HepG2 (cell line): ENCODE data around the gene UST. TPM values are rescaled to one million over a fixed set of nuclear protein-coding genes. Genes with fewer than 3 reads are reported as not detected.

Source experiments
- ONECUT2 ChIP-seq: sonication (generic); formaldehyde crosslinking; IDR thresholded peaks from 2 replicates; pipeline ENCODE4 v1.4.0; 2020; ENCODE audit warnings: missing genetic modification reagents
- TGIF2 ChIP-seq: IDR thresholded peaks from 2 replicates; pipeline ENCODE4 v1.6.1; 2016; ENCODE audit warnings: control low read depth, missing compliant biosample characterization
- ZNF30 ChIP-seq: sonication (generic); formaldehyde crosslinking; IDR thresholded peaks from 2 replicates; pipeline ENCODE4 v1.5.0; 2020; ENCODE audit warnings: mild to moderate bottlenecking, missing genetic modification reagents
- ZNF558 ChIP-seq: sonication (generic); formaldehyde crosslinking; IDR thresholded peaks from 2 replicates; pipeline ENCODE4 v1.9.0; 2022; ENCODE audit warnings: mild to moderate bottlenecking, missing genetic modification reagents, borderline replicate concordance
- polyA plus RNA-seq, 8 experiments: library from polyadenylated mRNA; depleted of rRNA in 3 of 8; stranded (reverse) in 7 of 8; unstranded in 1 of 8; fragments of >200 nt; fragmentation: Illumina TruSeq in 4 of 8; extraction: Trizol in 4 of 8; gene quantifications; 2 replicates each; pipeline versions ENCODE4 v1.2.1 to v1.2.3, GENCODE V29; 2011 to 2016; ENCODE audit warnings: low read depth in 4 of 8, missing spikeins in 1 of 8, mixed read lengths in 1 of 8; ENCODE audit not compliant: insufficient read depth in 1 of 8
- total RNA-seq, 5 experiments: library from RNA; depleted of rRNA; stranded (reverse); fragments of >200 nt; fragmentation: Illumina TruSeq; extraction: Trizol; gene quantifications; 2 replicates each; pipeline ENCODE4 v1.2.3, GENCODE V29; 2016; ENCODE audit warnings: low read depth in 1 of 5
- TF ChIP-seq, protein P1 (sequence below): sonication (generic); formaldehyde crosslinking; IDR thresholded peaks from 2 replicates; pipeline ENCODE4 v1.4.0; 2020; ENCODE audit warnings: mild to moderate bottlenecking, missing genetic modification reagents, borderline replicate concordance
- TF ChIP-seq, protein P2 (sequence below): sonication (generic); formaldehyde crosslinking; IDR thresholded peaks from 2 replicates; pipeline ENCODE4; 2020; ENCODE audit warnings: missing genetic modification reagents, mild to moderate bottlenecking, borderline replicate concordance
- TF ChIP-seq, protein P3 (sequence below): IDR thresholded peaks from 2 replicates; pipeline ENCODE4 v1.6.1; 2016; ENCODE audit warnings: low read depth, missing genetic modification reagents, missing compliant biosample characterization
- TF ChIP-seq, protein P4 (sequence below): sonication (generic); formaldehyde crosslinking; IDR thresholded peaks from 2 replicates; pipeline ENCODE4 v1.5.0; 2020; ENCODE audit warnings: missing genetic modification reagents, mild to moderate bottlenecking, borderline replicate concordance
- TF ChIP-seq, protein P5 (sequence below): sonication (generic); formaldehyde crosslinking; IDR thresholded peaks from 2 replicates; pipeline ENCODE4 v1.9.0; 2021; ENCODE audit warnings: missing genetic modification reagents, borderline replicate concordance

The UST gene
- total and polyA plus RNA-seq, 2 of the 13 experiments (the other 11 are each of a cell fraction or from before 2014, with no cell fraction given) = 0.27 TPM; not detected in 1

DNA sequence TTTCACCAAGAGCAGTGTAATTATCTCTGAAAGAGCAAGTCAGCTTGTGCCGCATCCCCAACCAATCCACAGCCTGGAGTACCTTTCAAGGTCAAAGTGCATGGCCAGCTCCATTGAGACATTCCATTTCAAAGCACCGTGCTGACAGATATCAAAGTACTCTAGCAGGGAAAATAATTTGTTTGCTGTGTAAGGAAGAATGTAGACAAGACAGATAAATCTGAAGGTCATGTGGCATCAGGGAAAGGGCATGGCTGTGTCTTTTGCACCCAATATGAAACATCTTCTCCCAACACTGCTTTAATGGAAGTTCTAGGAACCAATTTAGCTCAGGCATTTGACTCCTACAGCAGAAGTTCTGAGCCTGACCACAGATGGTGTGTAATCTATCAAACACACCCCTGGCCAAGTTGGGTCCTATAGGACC, 328.0 kb downstream of the UST start (continued):
- TF ChIP-seq, protein P1, sequence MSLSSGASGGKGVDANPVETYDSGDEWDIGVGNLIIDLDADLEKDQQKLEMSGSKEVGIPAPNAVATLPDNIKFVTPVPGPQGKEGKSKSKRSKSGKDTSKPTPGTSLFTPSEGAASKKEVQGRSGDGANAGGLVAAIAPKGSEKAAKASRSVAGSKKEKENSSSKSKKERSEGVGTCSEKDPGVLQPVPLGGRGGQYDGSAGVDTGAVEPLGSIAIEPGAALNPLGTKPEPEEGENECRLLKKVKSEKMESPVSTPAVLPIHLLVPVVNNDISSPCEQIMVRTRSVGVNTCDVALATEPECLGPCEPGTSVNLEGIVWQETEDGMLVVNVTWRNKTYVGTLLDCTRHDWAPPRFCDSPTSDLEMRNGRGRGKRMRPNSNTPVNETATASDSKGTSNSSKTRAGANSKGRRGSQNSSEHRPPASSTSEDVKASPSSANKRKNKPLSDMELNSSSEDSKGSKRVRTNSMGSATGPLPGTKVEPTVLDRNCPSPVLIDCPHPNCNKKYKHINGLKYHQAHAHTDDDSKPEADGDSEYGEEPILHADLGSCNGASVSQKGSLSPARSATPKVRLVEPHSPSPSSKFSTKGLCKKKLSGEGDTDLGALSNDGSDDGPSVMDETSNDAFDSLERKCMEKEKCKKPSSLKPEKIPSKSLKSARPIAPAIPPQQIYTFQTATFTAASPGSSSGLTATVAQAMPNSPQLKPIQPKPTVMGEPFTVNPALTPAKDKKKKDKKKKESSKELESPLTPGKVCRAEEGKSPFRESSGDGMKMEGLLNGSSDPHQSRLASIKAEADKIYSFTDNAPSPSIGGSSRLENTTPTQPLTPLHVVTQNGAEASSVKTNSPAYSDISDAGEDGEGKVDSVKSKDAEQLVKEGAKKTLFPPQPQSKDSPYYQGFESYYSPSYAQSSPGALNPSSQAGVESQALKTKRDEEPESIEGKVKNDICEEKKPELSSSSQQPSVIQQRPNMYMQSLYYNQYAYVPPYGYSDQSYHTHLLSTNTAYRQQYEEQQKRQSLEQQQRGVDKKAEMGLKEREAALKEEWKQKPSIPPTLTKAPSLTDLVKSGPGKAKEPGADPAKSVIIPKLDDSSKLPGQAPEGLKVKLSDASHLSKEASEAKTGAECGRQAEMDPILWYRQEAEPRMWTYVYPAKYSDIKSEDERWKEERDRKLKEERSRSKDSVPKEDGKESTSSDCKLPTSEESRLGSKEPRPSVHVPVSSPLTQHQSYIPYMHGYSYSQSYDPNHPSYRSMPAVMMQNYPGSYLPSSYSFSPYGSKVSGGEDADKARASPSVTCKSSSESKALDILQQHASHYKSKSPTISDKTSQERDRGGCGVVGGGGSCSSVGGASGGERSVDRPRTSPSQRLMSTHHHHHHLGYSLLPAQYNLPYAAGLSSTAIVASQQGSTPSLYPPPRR (CRISPR knock-in tag) = 0 out of 2 replicates have a peak, but pooled peaks have one; percentile 70
- TF ChIP-seq, protein P2, sequence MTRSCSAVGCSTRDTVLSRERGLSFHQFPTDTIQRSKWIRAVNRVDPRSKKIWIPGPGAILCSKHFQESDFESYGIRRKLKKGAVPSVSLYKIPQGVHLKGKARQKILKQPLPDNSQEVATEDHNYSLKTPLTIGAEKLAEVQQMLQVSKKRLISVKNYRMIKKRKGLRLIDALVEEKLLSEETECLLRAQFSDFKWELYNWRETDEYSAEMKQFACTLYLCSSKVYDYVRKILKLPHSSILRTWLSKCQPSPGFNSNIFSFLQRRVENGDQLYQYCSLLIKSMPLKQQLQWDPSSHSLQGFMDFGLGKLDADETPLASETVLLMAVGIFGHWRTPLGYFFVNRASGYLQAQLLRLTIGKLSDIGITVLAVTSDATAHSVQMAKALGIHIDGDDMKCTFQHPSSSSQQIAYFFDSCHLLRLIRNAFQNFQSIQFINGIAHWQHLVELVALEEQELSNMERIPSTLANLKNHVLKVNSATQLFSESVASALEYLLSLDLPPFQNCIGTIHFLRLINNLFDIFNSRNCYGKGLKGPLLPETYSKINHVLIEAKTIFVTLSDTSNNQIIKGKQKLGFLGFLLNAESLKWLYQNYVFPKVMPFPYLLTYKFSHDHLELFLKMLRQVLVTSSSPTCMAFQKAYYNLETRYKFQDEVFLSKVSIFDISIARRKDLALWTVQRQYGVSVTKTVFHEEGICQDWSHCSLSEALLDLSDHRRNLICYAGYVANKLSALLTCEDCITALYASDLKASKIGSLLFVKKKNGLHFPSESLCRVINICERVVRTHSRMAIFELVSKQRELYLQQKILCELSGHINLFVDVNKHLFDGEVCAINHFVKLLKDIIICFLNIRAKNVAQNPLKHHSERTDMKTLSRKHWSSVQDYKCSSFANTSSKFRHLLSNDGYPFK = no peak
- TF ChIP-seq, protein P3, sequence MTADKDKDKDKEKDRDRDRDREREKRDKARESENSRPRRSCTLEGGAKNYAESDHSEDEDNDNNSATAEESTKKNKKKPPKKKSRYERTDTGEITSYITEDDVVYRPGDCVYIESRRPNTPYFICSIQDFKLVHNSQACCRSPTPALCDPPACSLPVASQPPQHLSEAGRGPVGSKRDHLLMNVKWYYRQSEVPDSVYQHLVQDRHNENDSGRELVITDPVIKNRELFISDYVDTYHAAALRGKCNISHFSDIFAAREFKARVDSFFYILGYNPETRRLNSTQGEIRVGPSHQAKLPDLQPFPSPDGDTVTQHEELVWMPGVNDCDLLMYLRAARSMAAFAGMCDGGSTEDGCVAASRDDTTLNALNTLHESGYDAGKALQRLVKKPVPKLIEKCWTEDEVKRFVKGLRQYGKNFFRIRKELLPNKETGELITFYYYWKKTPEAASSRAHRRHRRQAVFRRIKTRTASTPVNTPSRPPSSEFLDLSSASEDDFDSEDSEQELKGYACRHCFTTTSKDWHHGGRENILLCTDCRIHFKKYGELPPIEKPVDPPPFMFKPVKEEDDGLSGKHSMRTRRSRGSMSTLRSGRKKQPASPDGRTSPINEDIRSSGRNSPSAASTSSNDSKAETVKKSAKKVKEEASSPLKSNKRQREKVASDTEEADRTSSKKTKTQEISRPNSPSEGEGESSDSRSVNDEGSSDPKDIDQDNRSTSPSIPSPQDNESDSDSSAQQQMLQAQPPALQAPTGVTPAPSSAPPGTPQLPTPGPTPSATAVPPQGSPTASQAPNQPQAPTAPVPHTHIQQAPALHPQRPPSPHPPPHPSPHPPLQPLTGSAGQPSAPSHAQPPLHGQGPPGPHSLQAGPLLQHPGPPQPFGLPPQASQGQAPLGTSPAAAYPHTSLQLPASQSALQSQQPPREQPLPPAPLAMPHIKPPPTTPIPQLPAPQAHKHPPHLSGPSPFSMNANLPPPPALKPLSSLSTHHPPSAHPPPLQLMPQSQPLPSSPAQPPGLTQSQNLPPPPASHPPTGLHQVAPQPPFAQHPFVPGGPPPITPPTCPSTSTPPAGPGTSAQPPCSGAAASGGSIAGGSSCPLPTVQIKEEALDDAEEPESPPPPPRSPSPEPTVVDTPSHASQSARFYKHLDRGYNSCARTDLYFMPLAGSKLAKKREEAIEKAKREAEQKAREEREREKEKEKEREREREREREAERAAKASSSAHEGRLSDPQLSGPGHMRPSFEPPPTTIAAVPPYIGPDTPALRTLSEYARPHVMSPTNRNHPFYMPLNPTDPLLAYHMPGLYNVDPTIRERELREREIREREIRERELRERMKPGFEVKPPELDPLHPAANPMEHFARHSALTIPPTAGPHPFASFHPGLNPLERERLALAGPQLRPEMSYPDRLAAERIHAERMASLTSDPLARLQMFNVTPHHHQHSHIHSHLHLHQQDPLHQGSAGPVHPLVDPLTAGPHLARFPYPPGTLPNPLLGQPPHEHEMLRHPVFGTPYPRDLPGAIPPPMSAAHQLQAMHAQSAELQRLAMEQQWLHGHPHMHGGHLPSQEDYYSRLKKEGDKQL (CRISPR knock-in tag) = 0 out of 2 replicates have a peak, but pooled peaks have one; percentile 46
- TF ChIP-seq, protein P4, sequence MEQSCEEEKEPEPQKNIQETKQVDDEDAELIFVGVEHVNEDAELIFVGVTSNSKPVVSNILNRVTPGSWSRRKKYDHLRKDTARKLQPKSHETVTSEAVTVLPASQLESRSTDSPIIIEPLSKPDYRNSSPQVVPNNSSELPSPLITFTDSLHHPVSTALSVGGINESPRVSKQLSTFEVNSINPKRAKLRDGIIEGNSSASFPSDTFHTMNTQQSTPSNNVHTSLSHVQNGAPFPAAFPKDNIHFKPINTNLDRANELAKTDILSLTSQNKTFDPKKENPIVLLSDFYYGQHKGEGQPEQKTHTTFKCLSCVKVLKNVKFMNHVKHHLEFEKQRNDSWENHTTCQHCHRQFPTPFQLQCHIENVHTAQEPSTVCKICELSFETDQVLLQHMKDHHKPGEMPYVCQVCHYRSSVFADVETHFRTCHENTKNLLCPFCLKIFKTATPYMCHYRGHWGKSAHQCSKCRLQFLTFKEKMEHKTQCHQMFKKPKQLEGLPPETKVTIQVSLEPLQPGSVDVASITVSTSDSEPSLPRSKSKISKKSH (CRISPR knock-in tag) = no peak
- TF ChIP-seq, protein P5, sequence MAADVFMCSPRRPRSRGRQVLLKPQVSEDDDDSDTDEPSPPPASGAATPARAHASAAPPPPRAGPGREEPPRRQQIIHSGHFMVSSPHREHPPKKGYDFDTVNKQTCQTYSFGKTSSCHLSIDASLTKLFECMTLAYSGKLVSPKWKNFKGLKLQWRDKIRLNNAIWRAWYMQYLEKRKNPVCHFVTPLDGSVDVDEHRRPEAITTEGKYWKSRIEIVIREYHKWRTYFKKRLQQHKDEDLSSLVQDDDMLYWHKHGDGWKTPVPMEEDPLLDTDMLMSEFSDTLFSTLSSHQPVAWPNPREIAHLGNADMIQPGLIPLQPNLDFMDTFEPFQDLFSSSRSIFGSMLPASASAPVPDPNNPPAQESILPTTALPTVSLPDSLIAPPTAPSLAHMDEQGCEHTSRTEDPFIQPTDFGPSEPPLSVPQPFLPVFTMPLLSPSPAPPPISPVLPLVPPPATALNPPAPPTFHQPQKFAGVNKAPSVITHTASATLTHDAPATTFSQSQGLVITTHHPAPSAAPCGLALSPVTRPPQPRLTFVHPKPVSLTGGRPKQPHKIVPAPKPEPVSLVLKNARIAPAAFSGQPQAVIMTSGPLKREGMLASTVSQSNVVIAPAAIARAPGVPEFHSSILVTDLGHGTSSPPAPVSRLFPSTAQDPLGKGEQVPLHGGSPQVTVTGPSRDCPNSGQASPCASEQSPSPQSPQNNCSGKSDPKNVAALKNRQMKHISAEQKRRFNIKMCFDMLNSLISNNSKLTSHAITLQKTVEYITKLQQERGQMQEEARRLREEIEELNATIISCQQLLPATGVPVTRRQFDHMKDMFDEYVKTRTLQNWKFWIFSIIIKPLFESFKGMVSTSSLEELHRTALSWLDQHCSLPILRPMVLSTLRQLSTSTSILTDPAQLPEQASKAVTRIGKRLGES (CRISPR knock-in tag) = no peak
- TF ChIP-seq ZNF558 (CRISPR knock-in tag) = no peak
- TF ChIP-seq TGIF2 (CRISPR knock-in tag) = no peak
- TF ChIP-seq ZNF30 (CRISPR knock-in tag) = no peak
- no peak; the same call in 1 of the 2 replicates for TF ChIP-seq ONECUT2
